ENCODE results near the gene UNKL. TPM values are rescaled to one million over a fixed set of nuclear protein-coding genes. Genes with fewer than 3 reads are reported as not detected.

Gene UNKL
- total and polyA plus RNA-seq, 2 of the 8 experiments (the other 6 are each of a cell fraction or from before 2014, with no cell fraction given), result 25.1 to 31.8 TPM

DNA sequence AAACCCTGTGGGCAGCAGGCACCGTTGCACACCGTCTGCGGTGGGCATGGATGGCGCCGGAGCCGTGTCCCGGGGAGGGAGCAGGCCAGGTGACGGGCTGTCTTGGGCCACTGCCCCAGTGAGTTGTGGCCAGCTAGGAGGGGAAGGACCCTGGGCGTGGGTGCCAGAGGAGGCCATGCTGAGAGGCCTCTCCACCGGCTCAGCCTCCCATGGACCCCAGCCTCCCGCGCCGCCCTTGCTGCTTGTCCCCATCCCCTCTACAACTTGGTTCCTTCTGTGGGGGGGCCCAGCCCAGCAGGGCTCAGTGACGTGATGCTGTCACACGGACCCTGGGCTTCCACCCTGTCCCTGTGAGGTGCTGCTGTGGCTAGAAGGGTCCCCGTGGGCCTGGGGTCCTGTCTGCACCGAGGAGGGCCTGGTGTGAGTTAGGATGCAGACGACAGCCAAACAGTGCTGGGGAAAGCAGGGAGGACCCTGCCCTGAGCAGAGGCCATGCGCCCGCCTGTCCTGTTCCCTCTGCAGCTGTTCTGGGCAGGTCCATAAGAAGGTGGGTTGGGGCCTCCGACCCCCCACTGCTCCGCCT, 93.8 kb downstream of the UNKL start:
- DNase-seq (ENCODE audit: low read depth in 1 of 2, low spot score in 2 of 2) (no peak), FAIRE-seq (no peak)
- Histone ChIP-seq H3K27me3 (replicated peaks in 1 of 4; ENCODE audit: control insufficient read depth in 3 of 4, extremely low read depth in 1 of 4, insufficient read depth in 3 of 4, low read length in 3 of 4) (no peaks in the 10 kb centered on the region), H2BK12ac (ENCODE audit: low read depth, low read length) (no peak overlapping the region), H2AK5ac (ENCODE audit: low read depth, low read length) (no peak overlapping the region), H4K5ac (ENCODE audit: insufficient read length, low read depth, low read length) (no peak overlapping the region), H3K14ac (ENCODE audit: insufficient read length) (no peak overlapping the region), H3K4ac (replicated peaks; ENCODE audit: insufficient read length, low read depth, low read length) (no peak overlapping the region), H3K9ac (replicated peaks in 1 of 4; ENCODE audit: extremely low read depth in 1 of 4, low read depth in 3 of 4, low read length in 3 of 4) (no peak overlapping the region), H3K4me3 (ENCODE audit: extremely low read depth in 1 of 4, insufficient read depth in 2 of 4, low read depth in 3 of 4, low read length in 4 of 4) (no peak overlapping the region), H2BK120ac (replicated peaks; ENCODE audit: low read depth, low read length) (no peak overlapping the region), H4K91ac (replicated peaks; ENCODE audit: insufficient read length, low read length) (no peak overlapping the region), H3K4me2 (ENCODE audit: insufficient read depth in 1 of 2, low read depth in 2 of 2, low read length in 2 of 2) (no peak overlapping the region), H3K18ac (ENCODE audit: extremely low read depth, low read length) (no peak overlapping the region), H4K20me1 (replicated peaks in 1 of 2; ENCODE audit: control insufficient read depth in 1 of 2, insufficient read depth in 2 of 2, low read length in 2 of 2) (peaks cover 23 to 34% of the 10 kb centered on the region in 2 experiments), H4K8ac (ENCODE audit: extremely low read depth, insufficient read depth, low read length) (no peak overlapping the region), H2BK15ac (ENCODE audit: low read length) (no peak overlapping the region), H3K4me1 (replicated peaks in 1 of 4; ENCODE audit: control insufficient read depth in 3 of 4, insufficient read depth in 4 of 4, low read length in 3 of 4) (no peaks in the 10 kb centered on the region; a peak in 1 of 7 replicates), H3K56ac (replicated peaks; ENCODE audit: insufficient read length, low read depth, low read length) (no peak overlapping the region), H3K27ac (ENCODE audit: low read depth, low read length) (no peak overlapping the region), H3K23ac (ENCODE audit: insufficient read length) (no peak overlapping the region), H3K79me2 (ENCODE audit: control insufficient read depth in 1 of 2, insufficient read depth in 2 of 2, low read length in 2 of 2) (peaks cover 0 to 19% of the 10 kb centered on the region in 2 experiments; a peak in 2 of 4 replicates), H3K36me3 (ENCODE audit: control insufficient read depth in 2 of 4, insufficient read depth in 4 of 4, low read length in 3 of 4) (peaks cover 52 to 79% (median 68%) of the 10 kb centered on the region in 4 experiments), H2AFZ (ENCODE audit: low read length) (no peak overlapping the region), H3K79me1 (ENCODE audit: low read depth, low read length) (peaks cover 13% of the 10 kb centered on the region), H2BK20ac (ENCODE audit: low read length) (no peak overlapping the region), H3K9me3 (ENCODE audit: insufficient read depth in 2 of 2, low read depth in 1 of 2, low read length in 1 of 2) (no peaks in the 10 kb centered on the region), H2BK5ac (ENCODE audit: low read depth, low read length) (no peak overlapping the region), H3K23me2 (ENCODE audit: low read depth, low read length) (no peaks in the 10 kb centered on the region)
- ChIA-PET CTCF (ENCODE audit: partially characterized antibody) (interaction anchor here (0.7 kb wide), 1 partner anchor 9 kb away, joined by 3 read pairs; no protein-coding TSS in a partner anchor), POLR2A (ENCODE audit: partially characterized antibody) (interaction anchor here (1.0 to 1.4 kb wide), 3 partner anchors 9 to 43 kb away, joined by 3 to 5 read pairs (median 4); no protein-coding TSS in a partner anchor)
- no peak for TF ChIP-seq SP1 (IDR thresholded peaks at IDR 0.05; ENCODE audit: low read depth, low read length)
- WGBS, 2 experiments (ENCODE audit: extremely low coverage in 1 of 2, insufficient coverage in 1 of 2, insufficient read length in 1 of 2, insufficient replicate concordance in 2 of 2, low coverage in 1 of 2, low lambda C conversion rate in 2 of 2, missing lambda C conversion rate in 1 of 2), result 92% methylated on average over 14 of the region's 22 CpGs; no CpG with 5 or more reads in 1 of the 2 experiments
